DND-41 (cell line): ENCODE measurements around the gene MAL.
A peak's percentile ranks its signal among the peaks of the same experiment; 100 is the strongest.

Source experiments
- ATAC-seq: fragments of 200-7000 bp; cut with Tn5 transposase; 3 replicates; pipeline ENCODE4 v1.9.1; 2021; ENCODE audit warnings: low read depth; ENCODE audit not compliant: insufficient read depth
- DNase-seq: peaks from one replicate; pipeline ENCODE4 v3.0.0-alpha.2; 2020
- H2AFZ ChIP-seq: 2 replicates; pipeline ENCODE4 v1.6.0; 2012; ENCODE audit warnings: low read depth, low read length
- H3K27ac ChIP-seq: 2 replicates; pipeline ENCODE4 v1.5.1; 2012; ENCODE audit warnings: low read length, inconsistent platforms
- H3K27me3 ChIP-seq: fragments of 200-600 bp; sonication (generic); 2 replicates; pipeline ENCODE4 v1.6.0; 2012; ENCODE audit warnings: low read length, mild to moderate bottlenecking, inconsistent platforms; ENCODE audit not compliant: insufficient read depth, poor library complexity
- H3K36me3 ChIP-seq: 2 replicates; pipeline ENCODE4 v1.5.1; 2012; ENCODE audit warnings: low read length, inconsistent platforms; ENCODE audit not compliant: insufficient read depth
- H3K4me1 ChIP-seq: 2 replicates; pipeline ENCODE4 v1.5.1; 2012; ENCODE audit warnings: mild to moderate bottlenecking, low read length; ENCODE audit not compliant: insufficient read depth
- H3K4me2 ChIP-seq: 2 replicates; pipeline ENCODE4 v1.6.0; 2012; ENCODE audit warnings: mild to moderate bottlenecking, moderate library complexity, low read length, inconsistent platforms; ENCODE audit not compliant: insufficient read depth
- H3K4me3 ChIP-seq, 2 experiments: fragments of 200-600 bp in 1 of 2; shearing (Covaris generic) in 1 of 2; 2 replicates each; pipeline ENCODE4 v1.5.1; 2012 to 2016; ENCODE audit warnings: inconsistent platforms in 2 of 2, low read length in 2 of 2, mild to moderate bottlenecking in 2 of 2, low read depth in 1 of 2, moderate library complexity in 1 of 2
- H3K79me2 ChIP-seq: 2 replicates; pipeline ENCODE4 v1.6.0; 2012; ENCODE audit warnings: low read length, inconsistent platforms; ENCODE audit not compliant: insufficient read depth
- H3K9ac ChIP-seq: 2 replicates; pipeline ENCODE4 v1.6.0; 2012; ENCODE audit warnings: low read depth, mild to moderate bottlenecking, inconsistent platforms, low read length, moderate library complexity
- H3K9me3 ChIP-seq: 2 replicates; pipeline ENCODE4 v1.5.1; 2012; ENCODE audit warnings: low read length, moderate library complexity, mild to moderate bottlenecking, inconsistent platforms; ENCODE audit not compliant: insufficient read depth, severe bottlenecking
- H4K20me1 ChIP-seq: 2 replicates; pipeline ENCODE4 v1.6.0; 2012; ENCODE audit warnings: low read length; ENCODE audit not compliant: insufficient read depth
- CTCF ChIP-seq: IDR thresholded peaks from 2 replicates; pipeline ENCODE4 v1.5.1; 2012; ENCODE audit warnings: borderline replicate concordance, low read length, moderate library complexity, mild to moderate bottlenecking; ENCODE audit not compliant: poor library complexity, severe bottlenecking; ENCODE audit errors: extremely low read depth
- EZH2 ChIP-seq: IDR thresholded peaks from 3 replicates; pipeline ENCODE4 v1.6.1; 2012; ENCODE audit warnings: borderline replicate concordance, low read depth, mild to moderate bottlenecking, moderate library complexity, low read length, inconsistent platforms; ENCODE audit not compliant: severe bottlenecking

MAL gene

GRCh38 chr2:95031076-95031725, 5.7 kb downstream of the MAL start:
- ATAC-seq: no peak
- TF ChIP-seq CTCF (no peak), EZH2 (no peak)
- H3K4me2 ChIP-seq: no peak overlapping the region

GRCh38 chr2:95031726-95032116, 6.2 kb downstream of the MAL start:
- H3K36me3 ChIP-seq: peaks cover 8% of the 10 kb centered on the region; the same call in 1 of the 2 replicates
- ATAC-seq (no peak), DNase-seq (no peak)
- peaks cover 28% of the 10 kb centered on the region for H4K20me1 ChIP-seq
- no peak overlapping the region for H3K4me3 ChIP-seq
- no peak overlapping the region for H3K4me2 ChIP-seq
- H3K9me3 ChIP-seq: no peaks in the 10 kb centered on the region
- H3K79me2 ChIP-seq: peaks cover 53% of the 10 kb centered on the region
- peaks cover 13% of the 10 kb centered on the region for H3K27me3 ChIP-seq
- no peak overlapping the region for H3K27ac ChIP-seq
- peaks cover 24% of the 10 kb centered on the region for H3K4me1 ChIP-seq
- H3K9ac ChIP-seq: no peak overlapping the region
- H2AFZ ChIP-seq: no peak overlapping the region
- TF ChIP-seq CTCF (no peak), EZH2 (no peak)

More at GRCh38 chr2:95031076-95031725, 5.7 kb downstream of the MAL start:
- DNase-seq: no peak
- Histone ChIP-seq H3K27ac (peak overlapping the region; percentile 12; the same call in 1 of the 2 replicates), H4K20me1 (peaks cover 28% of the 10 kb centered on the region), H3K79me2 (peaks cover 57% of the 10 kb centered on the region), H3K27me3 (peaks cover 16% of the 10 kb centered on the region), H2AFZ (no peak overlapping the region), H3K36me3 (peaks cover 8% of the 10 kb centered on the region; the same call in 1 of the 2 replicates), H3K4me1 (peaks cover 28% of the 10 kb centered on the region), H3K9ac (no peak overlapping the region), H3K4me3 (no peak overlapping the region), H3K9me3 (no peaks in the 10 kb centered on the region)

- ATAC-seq (no peak), DNase-seq (no peak)
- Histone ChIP-seq H3K36me3 (peaks cover 8% of the 10 kb centered on the region; the same call in 1 of the 2 replicates), H3K9ac (no peak overlapping the region), H2AFZ (no peak overlapping the region), H3K79me2 (peaks cover 47% of the 10 kb centered on the region), H3K27ac (no peak overlapping the region), H3K4me1 (peaks cover 18% of the 10 kb centered on the region), H3K27me3 (peaks cover 7% of the 10 kb centered on the region), H3K4me3 (no peak overlapping the region), H4K20me1 (peaks cover 28% of the 10 kb centered on the region), H3K9me3 (no peaks in the 10 kb centered on the region), H3K4me2 (no peak overlapping the region)
- TF ChIP-seq CTCF (no peak), EZH2 (no peak)
Observed at GRCh38 chr2:95032341-95032740, 6.8 kb downstream of the MAL start.
